Cardiac muscle cell (in vitro differentiated cells and primary cell): ENCODE data around the gene ZMYND11. TPM values are rescaled to one million over a fixed set of nuclear protein-coding genes. Genes with fewer than 3 reads are reported as not detected.
A peak's percentile ranks its signal among the peaks of the same experiment; 100 is the strongest.

Experiments
- DNase-seq, 2 donors: peaks; one replicate each; pipeline versions ENCODE4 v3.0.0 to v3.0.0-alpha.2; 2010 to 2017; ENCODE audit warnings: low read depth in 1 of 2, low spot score in 1 of 2
- H3K27ac ChIP-seq: fragments of 200-600 bp; sonication (generic); 2 replicates; pipeline ENCODE4 v1.5.1; 2016
- H3K27me3 ChIP-seq: fragments of 200-600 bp; sonication (generic); 2 replicates; pipeline ENCODE4 v1.6.0; 2016; ENCODE audit warnings: control low read depth
- H3K36me3 ChIP-seq: fragments of 200-600 bp; sonication (generic); 2 replicates; pipeline ENCODE4 v1.5.1; 2016; ENCODE audit warnings: control low read depth
- H3K4me1 ChIP-seq: fragments of 200-600 bp; sonication (generic); 2 replicates; pipeline ENCODE4 v1.8.1; 2017; ENCODE audit warnings: low read depth, mild to moderate bottlenecking, mixed run types
- H3K4me3 ChIP-seq: fragments of 200-600 bp; sonication (generic); 2 replicates; pipeline ENCODE4 v1.5.1; 2016; ENCODE audit warnings: mild to moderate bottlenecking
- H3K9me3 ChIP-seq: fragments of 200-600 bp; sonication (generic); 2 replicates; pipeline ENCODE4 v1.5.1; 2017; ENCODE audit warnings: low read depth, mild to moderate bottlenecking, control low read depth
- CTCF ChIP-seq: IDR thresholded peaks from 2 replicates; pipeline ENCODE4 v1.5.1; 2012; ENCODE audit warnings: low read depth, mild to moderate bottlenecking, low read length
- polyA plus RNA-seq: library from polyadenylated mRNA; unstranded; fragments of >200 nt; fragmentation: Nextera tagmentation; extraction: Ambion mirVana; gene quantifications from 2 replicates; pipeline ENCODE4 v1.2.1, GENCODE V29; 2016
- total RNA-seq: library from RNA; depleted of rRNA; stranded (reverse); fragments of >200 nt; gene quantifications from 2 replicates; pipeline ENCODE4 v1.2.3, GENCODE V29; 2016

ZMYND11 gene
- total and polyA plus RNA-seq, 2 experiments from 2014 or later: 34.3 to 65.8 TPM

- Histone ChIP-seq H3K4me1 (peaks cover 11% of the 10 kb centered on the region), H3K36me3 (no peaks in the 10 kb centered on the region), H3K27me3 (no peaks in the 10 kb centered on the region), H3K27ac (no peak overlapping the region), H3K4me3 (no peak overlapping the region), H3K9me3 (no peaks in the 10 kb centered on the region)
- TF ChIP-seq CTCF: no peak
- DNase-seq: peak in 1 of 2 donors; percentile 11
Measured at GRCh38 chr10:282294-283139, 147.3 kb downstream of the ZMYND11 start.

- H3K4me3 ChIP-seq: no peak overlapping the region
- no peak for TF ChIP-seq CTCF
- peaks cover 11% of the 10 kb centered on the region for H3K4me1 ChIP-seq
- H3K36me3 ChIP-seq: no peaks in the 10 kb centered on the region
- no peaks in the 10 kb centered on the region for H3K9me3 ChIP-seq
- no peak for DNase-seq
- no peak overlapping the region for H3K27ac ChIP-seq
- H3K27me3 ChIP-seq: no peaks in the 10 kb centered on the region
Measured at GRCh38 chr10:283140-283479, 147.9 kb downstream of the ZMYND11 start.

GRCh38 chr10:283916-284356 lies 148.7 kb downstream of the ZMYND11 start:
- Histone ChIP-seq H3K4me1 (peaks cover 4% of the 10 kb centered on the region), H3K9me3 (no peaks in the 10 kb centered on the region), H3K27ac (no peak overlapping the region), H3K36me3 (no peaks in the 10 kb centered on the region), H3K4me3 (no peak overlapping the region), H3K27me3 (no peaks in the 10 kb centered on the region)
- no peak for TF ChIP-seq CTCF
- DNase-seq: no peak

- H3K27ac ChIP-seq: no peak overlapping the region
- DNase-seq: no peak
Measured at GRCh38 chr10:285216-285615, 150.0 kb downstream of the ZMYND11 start.

GRCh38 chr10:287026-287709 lies 151.9 kb downstream of the ZMYND11 start:
- Histone ChIP-seq H3K9me3 (no peaks in the 10 kb centered on the region), H3K4me1 (no peaks in the 10 kb centered on the region), H3K27ac (no peak overlapping the region), H3K36me3 (no peaks in the 10 kb centered on the region), H3K27me3 (no peaks in the 10 kb centered on the region), H3K4me3 (no peak overlapping the region)
- no peak for DNase-seq
- no peak for TF ChIP-seq CTCF

More at GRCh38 chr10:285216-285615, 150.0 kb downstream of the ZMYND11 start:
- no peaks in the 10 kb centered on the region for H3K9me3 ChIP-seq
- H3K4me3 ChIP-seq: no peak overlapping the region
- no peaks in the 10 kb centered on the region for H3K36me3 ChIP-seq
- H3K27me3 ChIP-seq: no peaks in the 10 kb centered on the region
- no peak for TF ChIP-seq CTCF
- H3K4me1 ChIP-seq: no peaks in the 10 kb centered on the region
